DMS 273 (cell line): ENCODE results near the gene TRAF3.
"Not testable (repeated sequence)": the region's sequence is repeated elsewhere in the genome, so short reads cannot be mapped to it uniquely, and the experiment has no call there.

Experiments used
- DNase-seq: peaks from one replicate; lab custom pipeline; 2025; ENCODE audit not compliant: unreplicated experiment; lab: John Stamatoyannopoulos, UW

TRAF3 gene

DNA sequence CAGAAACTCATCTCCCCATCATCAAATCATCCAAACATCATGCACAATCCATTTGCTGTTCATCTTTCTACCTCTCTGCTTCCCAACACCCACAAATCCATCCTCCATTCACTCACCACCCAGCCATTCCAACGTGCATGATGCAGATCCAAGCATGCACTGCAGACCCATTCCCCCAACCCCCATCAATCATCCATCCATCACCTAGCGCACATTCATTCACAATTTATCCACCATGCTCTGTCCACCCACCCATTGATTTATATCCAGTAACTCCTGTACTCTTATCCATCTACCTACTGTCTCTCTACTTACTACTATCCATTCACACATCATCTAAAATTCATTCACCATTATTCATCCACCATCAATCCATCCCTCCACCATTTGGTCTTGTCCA lies 141.2 kb downstream of the TRAF3 start:
- DNase-seq: no peak

DNA sequence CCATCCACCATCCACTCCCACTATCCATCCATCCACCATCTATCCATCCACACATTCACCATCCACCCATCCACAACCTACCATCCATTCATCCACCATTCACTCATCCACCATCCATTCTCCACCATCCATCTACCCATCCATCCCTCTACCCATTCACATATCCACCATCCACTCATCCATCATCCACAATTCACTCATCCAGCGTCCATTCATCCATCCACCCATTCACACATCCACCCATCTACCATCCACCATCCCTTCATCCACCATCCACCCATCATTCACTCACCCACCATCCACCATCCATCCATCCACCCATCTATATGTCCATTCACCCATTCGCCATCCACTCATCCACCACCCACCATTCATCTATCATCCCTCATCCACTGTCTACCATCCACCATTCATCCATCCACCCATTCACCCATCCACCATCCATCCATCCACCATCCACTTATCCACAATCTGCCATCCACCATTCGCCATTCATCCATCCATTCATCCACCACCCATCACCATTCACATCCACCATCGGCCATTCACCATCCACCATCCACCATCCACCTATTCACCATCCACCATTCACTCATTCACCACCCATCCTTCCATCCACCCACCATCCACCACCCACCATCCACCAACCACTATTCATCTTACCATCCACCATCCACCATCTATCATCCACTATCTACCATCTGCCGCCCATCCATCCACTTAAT lies 143.2 kb downstream of the TRAF3 start:
- DNase-seq: no peak

DNA sequence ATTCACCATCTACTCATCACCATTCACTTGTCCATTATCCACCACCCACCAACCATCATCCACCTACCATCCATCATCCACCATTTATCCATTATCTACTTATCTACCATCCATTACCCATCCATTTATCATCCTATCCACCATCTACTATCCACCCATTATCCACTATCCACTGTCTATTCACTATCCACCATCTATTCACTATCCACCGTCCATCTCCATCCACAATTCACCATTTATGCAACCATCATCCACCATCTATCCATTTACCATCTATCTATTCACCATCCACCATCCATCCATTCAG lies 143.7 kb downstream of the TRAF3 start:
- no peak for DNase-seq

DNA sequence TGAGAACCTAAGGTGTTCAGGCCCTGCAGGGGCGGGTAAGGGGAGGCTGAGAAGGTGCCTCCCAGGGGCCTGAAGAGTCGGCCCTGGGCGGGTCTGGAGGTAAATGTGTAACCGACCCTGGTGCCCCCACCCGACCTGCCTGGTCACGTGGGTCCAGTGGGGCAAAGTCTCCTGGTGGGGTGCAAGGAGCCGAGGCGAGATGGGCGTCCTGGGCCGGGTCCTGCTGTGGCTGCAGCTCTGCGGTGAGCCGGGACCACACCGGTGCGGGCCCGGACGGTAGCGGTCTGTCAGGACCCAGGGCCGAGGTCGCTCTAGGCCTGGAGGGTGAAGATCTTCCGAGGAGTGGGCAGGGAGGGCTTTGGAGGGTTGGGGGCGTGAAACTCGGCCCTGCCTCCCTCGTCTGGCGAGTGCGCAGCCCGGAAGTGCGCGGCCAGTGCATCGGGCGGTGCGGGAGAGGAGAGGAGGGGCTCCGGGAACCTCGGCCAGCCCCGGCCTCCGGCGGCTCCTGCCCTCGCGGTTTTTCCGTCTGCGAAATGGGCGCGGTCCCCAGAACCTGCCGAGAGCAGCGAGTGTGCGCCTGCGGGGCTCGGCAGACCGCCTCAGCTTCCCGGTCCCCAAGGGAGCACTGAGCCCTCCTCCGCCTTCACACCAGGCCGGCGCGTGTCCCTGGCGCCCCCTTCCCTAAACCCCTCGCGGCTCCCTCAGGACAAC lies 145.4 kb downstream of the TRAF3 start, which contains the start of gene AMN:
Gene AMN, plus strand, starts transcription at position 174 of the 711 bp plus-strand sequence. Its CDS starts 26 bp downstream, at position 200.
- peak; percentile 35 for DNase-seq

DNA sequence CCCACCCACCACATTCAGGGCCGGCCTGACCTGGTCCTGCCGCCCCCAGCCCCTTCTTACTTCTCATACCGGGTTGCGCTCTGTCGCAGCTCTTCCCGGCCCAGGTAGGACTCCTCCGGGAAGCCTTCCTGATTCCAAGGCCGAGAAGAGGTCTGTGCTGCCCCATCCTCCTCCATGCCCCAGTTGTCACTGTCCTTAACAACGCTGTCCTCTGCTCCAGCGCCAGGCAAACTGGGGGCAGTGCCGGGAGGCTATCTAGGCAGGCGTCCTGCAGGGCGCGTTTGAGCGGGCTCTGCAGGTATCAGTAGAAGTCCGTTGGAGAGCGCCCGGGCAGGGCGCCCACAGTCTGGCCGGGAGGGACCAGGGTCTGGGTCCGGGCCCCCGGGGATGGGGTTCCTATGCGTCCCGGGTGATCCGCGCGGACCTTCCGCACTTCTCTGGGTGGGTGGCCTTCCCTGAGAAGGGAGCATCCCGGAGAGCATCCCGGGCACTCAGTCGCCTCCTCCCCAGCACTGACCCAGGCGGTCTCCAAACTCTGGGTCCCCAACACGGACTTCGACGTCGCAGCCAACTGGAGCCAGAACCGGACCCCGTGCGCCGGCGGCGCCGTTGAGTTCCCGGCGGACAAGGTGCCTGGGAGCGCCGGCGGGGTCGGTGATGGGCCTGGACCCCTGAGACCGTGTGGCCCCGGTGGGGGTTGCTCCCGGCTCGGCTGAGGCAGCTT lies 146.1 kb downstream of the TRAF3 start:
- peak; percentile 37 for DNase-seq

DNA sequence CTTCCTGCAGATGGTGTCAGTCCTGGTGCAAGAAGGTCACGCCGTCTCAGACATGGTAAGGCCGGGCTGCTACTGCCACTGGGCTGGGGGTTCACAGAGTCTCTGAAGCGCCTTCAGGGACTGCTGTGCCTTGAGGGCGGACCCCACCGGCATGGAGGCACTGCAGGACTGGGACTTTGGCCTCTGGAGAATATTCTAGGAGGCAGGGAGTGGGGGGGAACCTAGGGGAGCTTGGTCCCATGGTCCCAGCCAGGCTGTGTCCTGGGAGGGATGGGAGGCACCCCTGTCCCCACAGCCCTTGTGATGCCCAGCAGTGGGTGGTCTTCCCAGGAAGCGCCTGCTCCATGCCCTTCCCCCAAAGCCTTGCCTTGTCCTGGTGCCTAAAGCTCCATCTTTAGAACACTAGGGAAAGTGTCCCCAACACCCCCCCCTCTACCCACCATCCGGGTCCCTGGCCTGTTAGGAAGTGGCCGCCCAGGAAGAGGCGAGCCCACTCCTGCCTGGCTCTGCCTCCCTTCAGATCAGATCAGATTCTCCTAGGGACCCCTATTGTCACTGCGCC lies 146.8 kb downstream of the TRAF3 start:
- DNase-seq: no peak

DNA sequence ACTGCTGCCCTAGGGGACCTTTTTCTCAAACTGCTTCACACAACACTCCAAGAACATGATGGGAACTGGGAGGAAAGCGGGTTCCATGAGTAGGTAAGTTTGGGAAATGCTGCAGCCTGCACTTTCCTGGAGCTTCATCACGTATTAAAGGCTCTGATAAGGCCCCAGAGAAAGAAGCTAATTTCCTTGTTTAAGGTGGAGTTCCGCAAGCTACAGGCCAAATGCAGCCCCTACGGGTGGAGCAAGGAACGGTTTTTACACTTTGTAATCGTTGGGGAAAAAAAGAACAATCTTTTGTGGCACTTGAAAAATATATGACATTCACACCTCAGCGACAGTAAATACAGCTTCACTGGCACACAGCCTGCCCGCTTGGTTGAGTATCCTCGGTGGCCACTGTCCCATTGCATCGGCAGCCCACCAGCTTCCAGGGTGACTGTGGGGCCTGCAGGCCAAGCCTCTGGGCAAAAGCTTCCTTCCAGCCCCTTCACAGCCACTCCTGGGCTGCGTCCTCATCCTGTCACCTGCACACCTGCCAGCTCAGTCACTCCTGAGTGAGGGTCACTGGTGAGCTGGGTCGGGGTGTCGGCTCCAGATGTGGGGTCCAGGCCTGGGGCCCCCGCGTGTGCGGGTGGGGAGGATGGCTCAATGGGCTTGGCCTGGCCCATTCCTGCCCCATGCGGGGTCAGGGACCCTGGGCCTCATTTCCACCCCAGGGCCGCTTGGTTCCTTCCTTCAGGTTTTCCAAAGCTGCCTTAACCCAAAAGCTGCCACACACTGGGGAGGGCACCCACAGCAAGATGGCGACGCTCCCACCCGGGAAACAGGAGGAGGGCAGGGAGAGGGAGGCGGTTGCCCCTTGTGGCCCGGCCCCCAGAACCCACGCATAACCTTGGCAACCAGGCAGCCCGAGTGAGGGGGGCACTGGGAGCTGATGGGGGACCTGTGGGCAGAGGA lies 147.7 kb downstream of the TRAF3 start:
- DNase-seq: peak; percentile 43

DNA sequence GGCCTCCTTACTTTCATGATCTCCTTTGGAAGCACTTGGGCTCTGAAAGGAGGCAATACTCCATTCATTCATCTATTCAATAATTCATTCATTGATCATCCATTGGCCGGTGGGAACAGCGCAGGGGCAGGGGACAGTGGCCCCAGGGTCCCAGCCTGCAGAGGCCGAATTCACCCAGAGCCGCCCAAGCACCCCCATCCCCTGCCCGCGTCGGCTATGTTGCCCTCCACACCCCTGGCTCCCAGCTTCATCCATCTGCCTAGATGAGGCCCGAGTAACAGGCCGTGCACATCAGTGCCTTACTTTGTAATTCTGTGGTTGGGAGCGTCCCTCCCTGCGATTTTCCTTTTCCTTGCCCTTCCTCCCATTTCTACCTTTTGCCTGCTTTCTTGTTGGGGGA lies 148.4 kb downstream of the TRAF3 start:
- no peak for DNase-seq

DNA sequence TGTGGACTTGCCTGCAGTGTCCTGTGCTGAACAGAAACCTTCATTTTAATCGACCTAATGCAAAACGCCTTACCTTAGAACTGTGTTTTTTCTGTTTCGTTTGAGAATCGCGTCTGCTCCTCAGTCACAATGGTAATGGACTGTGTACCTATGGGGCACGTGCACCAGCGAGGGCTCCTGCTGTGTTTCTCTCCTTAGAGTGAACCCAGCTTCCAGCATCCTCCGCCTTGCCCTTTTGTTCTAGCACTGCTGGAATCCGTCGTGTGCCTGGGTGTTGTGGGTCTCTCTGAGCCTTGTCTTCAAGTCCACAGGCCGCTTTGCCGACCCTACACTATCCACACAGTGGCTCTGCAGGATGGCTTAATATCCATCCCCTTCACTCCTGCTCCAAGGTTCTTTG lies 148.9 kb downstream of the TRAF3 start:
- no peak for DNase-seq

DNA sequence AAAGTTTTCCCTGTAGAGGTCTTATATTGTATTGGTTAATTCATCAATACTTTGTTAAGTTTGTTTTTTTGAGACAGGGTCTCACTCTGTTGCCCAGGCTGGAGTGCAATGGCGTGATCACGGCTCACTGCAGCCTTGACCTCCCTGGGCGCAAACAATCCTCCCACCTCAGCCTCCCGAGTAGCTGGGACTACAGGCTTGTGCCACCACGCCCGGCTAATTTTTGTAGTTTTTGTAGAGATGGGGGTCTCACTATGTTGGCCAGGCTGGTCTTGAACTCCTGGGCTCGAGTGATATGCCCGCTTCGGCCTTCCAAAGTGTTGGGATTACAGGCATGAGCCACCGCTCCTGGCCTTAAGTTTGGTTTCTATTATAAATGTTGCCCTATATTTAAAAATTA lies 149.6 kb downstream of the TRAF3 start:
- DNase-seq: not testable (repeated sequence)

DNA sequence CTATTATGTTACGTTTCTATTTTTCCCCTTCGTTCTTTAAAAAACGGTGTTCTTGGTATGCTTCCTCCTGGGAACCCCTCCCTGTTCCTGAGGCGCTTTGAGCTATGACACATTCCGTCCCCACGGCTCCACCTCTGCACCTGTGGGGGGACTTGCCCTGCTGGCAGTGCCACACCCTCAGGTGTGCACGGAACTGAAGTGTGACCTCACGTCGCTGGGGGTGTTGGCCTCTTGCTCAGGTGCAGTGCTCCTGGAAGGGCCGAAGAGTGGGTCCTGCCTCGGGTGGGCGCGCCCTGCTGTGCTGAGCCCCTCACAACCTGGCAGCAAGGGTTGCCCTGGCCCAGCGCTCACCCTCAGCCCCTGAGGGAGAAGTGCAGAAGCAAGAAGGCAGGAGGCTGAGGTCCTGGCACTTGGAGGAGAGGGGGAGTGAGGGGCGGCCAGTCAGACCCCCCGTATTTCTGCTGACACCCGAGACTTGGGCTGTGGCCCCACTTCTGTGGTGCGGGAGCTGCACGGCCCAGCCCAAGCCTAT lies 150.2 kb downstream of the TRAF3 start:
- DNase-seq: no peak

DNA sequence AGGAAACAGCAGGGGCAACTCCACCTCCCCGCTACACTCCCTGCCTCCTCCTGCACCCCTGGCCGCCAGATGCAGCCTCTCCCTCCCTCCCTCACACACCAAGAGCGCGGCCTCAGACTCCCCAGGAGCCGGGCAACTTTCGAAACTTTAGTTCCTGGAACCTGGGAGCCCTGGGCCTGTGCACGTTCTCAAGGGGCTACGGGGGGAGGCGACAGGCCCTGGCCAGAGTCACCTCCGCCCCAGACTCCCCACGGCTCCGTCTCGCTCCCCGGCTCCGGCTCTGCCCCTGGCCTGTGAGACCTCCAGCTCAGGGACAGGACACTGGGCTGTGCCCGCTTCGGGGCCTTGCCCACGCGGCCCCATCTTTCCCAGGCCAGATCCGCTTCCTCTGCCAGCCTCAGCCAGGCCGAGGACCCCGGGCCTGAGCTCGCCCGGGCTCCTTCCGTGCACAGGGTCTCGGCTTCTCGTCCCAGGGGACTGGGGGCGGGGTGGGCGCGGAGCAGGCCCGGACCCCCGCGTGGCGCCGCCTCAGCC lies 150.7 kb downstream of the TRAF3 start:
- DNase-seq: peak; percentile 55

DNA sequence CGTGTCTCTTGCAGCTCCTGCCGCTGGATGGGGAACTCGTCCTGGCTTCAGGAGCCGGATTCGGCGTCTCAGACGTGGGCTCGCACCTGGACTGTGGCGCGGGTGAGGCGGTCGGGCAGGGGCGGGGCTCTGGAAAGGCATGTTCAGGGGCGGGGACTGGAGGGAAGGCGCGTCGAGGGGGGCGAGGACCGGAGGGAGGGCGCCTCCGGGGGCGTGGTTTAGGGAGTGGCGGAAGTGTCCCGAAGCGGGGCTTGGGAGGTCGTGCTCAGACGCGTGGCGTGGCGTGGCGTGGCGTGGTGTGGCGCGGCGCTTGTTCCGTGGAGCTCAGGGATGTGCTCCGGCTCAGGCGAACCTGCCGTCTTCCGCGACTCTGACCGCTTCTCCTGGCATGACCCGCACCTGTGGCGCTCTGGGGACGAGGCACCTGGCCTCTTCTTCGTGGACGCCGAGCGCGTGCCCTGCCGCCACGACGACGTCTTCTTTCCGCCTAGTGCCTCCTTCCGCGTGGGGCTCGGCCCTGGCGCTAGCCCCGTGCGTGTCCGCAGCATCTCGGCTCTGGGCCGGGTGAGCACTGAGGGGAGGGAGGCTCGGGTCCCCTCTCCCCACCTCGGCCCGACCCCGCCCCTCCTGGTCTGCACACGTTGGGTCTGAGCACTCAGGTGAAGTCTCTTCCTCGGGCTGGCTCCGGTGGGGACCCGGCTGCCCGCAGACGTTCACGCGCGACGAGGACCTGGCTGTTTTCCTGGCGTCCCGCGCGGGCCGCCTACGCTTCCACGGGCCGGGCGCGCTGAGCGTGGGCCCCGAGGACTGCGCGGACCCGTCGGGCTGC lies 151.4 kb downstream of the TRAF3 start:
- DNase-seq: peak; percentile 82

DNA sequence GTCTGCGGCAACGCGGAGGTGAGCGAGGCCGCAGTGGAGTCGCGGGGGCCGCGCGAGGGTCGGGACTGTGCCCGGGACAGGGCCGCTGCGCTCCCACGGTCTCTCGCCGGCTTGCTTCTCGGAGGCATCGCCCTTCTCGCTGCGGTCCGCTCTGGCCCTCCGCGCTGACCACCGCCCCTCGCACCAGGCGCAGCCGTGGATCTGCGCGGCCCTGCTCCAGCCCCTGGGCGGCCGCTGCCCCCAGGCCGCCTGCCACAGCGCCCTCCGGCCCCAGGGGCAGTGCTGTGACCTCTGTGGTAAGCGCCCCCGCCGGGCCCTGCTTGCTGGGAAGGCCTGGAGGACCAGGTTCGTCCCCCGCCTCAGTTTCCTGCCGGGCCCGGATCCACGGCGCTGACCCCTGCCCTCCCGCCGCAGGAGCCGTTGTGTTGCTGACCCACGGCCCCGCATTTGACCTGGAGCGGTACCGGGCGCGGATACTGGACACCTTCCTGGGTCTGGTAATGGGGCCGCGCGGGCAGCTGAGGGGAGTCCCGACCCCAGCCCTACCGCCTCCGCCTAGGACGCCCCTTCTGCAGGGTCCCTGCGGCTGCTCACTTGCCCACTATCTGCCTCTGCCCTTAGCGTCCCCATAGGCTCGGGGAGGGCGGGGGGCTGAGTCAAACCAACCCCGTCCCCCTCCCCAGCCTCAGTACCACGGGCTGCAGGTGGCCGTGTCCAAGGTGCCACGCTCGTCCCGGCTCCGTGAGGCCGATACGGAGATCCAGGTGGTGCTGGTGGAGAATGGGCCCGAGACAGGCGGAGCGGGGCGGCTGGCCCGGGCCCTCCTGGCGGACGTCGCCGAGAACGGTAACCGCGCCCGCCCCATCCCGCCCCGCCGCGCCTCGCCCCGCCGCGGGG lies 152.2 kb downstream of the TRAF3 start:
- DNase-seq: no peak

DNA sequence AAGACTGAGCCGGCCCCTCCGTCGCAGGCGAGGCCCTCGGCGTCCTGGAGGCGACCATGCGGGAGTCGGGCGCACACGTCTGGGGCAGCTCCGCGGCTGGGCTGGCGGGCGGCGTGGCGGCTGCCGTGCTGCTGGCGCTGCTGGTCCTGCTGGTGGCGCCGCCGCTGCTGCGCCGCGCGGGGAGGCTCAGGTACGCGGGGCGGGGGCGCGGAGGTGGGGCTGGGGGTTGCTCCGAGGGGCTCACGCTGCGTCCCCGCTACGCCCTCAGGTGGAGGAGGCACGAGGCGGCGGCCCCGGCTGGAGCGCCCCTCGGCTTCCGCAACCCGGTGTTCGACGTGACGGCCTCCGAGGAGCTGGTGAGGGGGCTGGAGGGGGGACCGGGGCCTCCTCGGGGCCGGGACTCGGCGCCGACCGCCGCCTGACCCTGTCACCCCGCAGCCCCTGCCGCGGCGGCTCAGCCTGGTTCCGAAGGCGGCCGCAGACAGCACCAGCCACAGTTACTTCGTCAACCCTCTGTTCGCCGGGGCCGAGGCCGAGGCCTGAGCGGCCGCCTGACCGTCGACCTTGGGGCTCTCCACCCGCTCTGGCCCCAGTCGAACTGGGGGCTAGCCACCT lies 153.0 kb downstream of the TRAF3 start:
- DNase-seq: peak; percentile 62

DNA sequence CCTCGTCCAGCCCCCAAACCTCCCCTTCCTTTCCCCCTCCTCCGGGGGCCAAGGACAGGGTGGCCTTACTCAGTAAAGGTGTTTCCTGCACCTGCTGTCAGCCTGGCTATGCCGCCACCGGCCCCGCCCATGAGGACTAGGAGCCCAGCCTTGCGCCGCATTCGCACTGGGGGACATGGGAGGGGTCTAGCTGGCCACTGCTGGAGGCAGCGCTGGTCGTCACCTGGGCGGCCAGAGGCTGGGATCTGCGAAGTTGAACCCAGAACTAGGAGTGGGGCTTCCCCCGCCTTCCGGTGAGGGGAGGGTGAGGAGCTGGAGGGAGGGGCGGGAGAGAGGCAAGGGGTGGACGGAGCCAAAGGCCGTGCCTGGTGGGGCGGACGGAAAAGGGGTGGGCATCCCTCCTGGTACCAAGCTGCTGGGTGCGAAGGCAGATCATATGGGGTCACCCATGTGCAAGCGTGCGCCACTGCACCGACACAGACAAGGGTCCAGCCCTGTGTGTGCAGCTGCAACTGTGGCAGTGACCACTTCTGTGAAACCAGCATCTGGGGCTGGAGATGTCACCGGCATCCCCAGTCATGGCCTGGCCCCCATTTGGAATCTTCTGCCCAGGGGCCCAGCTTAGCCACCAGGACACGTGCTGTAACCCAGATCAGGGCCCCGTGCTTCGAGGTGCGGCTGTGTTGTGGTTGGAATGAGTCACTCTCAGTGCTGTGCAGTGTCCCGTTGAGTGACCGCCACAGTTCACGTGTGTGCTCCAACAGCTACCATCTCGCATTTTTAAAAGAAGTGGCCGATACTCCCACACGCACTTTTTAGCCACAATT lies 153.7 kb downstream of the TRAF3 start:
- no peak for DNase-seq
